Measurements from ENCODE around the gene SNAP23.

GRCh38 chr15:42553554-42553953 is 58.1 kb downstream of the SNAP23 start:
- TF ChIP-seq POLR2AphosphoS5 (IDR thresholded peaks at IDR 0.05; ENCODE audit: borderline replicate concordance, low read depth, low read length), result no peak
- TF ChIP-seq EZH2 (IDR thresholded peaks at IDR 0.05), result no peak
- no peak for TF ChIP-seq FOXP2 (optimal IDR thresholded peaks at IDR 0.05; ENCODE audit: control extremely low read depth, extremely low read length, insufficient read depth)

Data from SK-N-MC (cell line).